ENCODE results near the gene FBXO38. TPM values are rescaled to one million over a fixed set of nuclear protein-coding genes. Genes with fewer than 3 reads are reported as not detected.

The FBXO38 gene
- total and polyA plus RNA-seq, 2 of the 4 experiments (the other 2 are of a cell fraction) = 14.9 to 70.1 TPM

DNA sequence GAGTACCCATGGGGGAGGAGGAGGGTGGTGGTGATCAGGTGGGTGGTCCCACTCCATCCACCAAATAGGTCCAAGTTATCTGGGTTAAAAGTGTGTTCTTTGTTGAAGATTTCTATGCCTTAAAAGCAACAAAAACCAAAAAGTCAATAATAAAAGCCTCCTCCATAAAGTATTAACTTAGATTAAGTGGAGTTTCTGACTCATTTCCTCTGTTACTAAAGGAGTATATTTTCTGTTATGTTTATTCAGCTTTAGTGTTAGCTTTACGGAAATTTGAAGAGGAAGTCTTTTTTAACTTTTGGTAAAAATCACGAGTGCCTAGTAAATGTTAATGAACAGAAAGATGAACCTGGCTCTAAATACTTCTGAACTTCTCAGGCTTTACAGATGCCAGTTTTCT is 17.8 kb downstream of the FBXO38 start:
- CTCF ChIA-PET = interaction anchor here (1.2 to 1.4 kb wide), 2 partner anchors 8 to 11 kb away, joined by 4 to 10 read pairs; no protein-coding TSS in a partner anchor
- in situ Hi-C loops (cut with MboI; ENCODE audit: low sequenced_read_pairs) = loop anchor here (25.0 kb wide), 1 partner anchor 1939 kb away; no protein-coding TSS in a partner anchor
- no peak for TF ChIP-seq BHLHE40 (IDR thresholded peaks at IDR 0.05; ENCODE audit: low read depth, low read length)
- peak; percentile 8; the same call in 1 of the 2 replicates for TF ChIP-seq FOS (IDR thresholded peaks at IDR 0.05; ENCODE audit: low read depth, low read length)

More for the DNA sequence above, 17.8 kb downstream of the FBXO38 start:
- peaks cover 5% of the 10 kb centered on the region; the same call in 1 of the 2 replicates for H3K9me1 ChIP-seq (ENCODE audit: insufficient read depth, low read length)
- H2BK15ac ChIP-seq (ENCODE audit: low read depth, low read length) = peak overlapping the region; percentile 34; the same call in 1 of the 3 replicates
- H3K18ac ChIP-seq (ENCODE audit: low read depth, low read length) = peak overlapping the region; percentile 88
- peak overlapping the region; percentile 71 for H3K27ac ChIP-seq (ENCODE audit: insufficient read depth, low read length)
- H3K9ac ChIP-seq (ENCODE audit: low read depth, low read length) = no peak overlapping the region
- H3K4me1 ChIP-seq (ENCODE audit: control insufficient read depth, insufficient read depth, low read length) = peaks cover 7% of the 10 kb centered on the region
- peaks cover 13 to 31% of the 10 kb centered on the region in 2 experiments; a peak in 3 of 4 replicates for H3K79me1 ChIP-seq (ENCODE audit: low read depth in 1 of 2, low read length in 2 of 2)
- peak overlapping the region in 1 of 2 experiments; percentile 28; a peak in 2 of 4 replicates for H4K8ac ChIP-seq (ENCODE audit: low read depth in 2 of 2, low read length in 2 of 2)
- H3K56ac ChIP-seq (ENCODE audit: extremely low read depth, insufficient read depth, low read length) = peak overlapping the region; percentile 29
- H2AK5ac ChIP-seq (ENCODE audit: low read depth, low read length) = peak overlapping the region; percentile 37; the same call in 1 of the 2 replicates
- peaks cover 5% of the 10 kb centered on the region; the same call in 1 of the 2 replicates for H4K20me1 ChIP-seq (ENCODE audit: insufficient read depth, low read length)
- no TSS peak for BruUV-seq (replicated peaks)
- no peak overlapping the region for H3K23ac ChIP-seq (ENCODE audit: low read depth, low read length)
- no peak overlapping the region for H3K14ac ChIP-seq (replicated peaks; ENCODE audit: low read depth, low read length)
- H3K4me3 ChIP-seq (ENCODE audit: insufficient read depth, low read depth, low read length) = no peak overlapping the region
- H2AK9ac ChIP-seq (replicated peaks; ENCODE audit: low read depth, low read length, poor library complexity) = no peak overlapping the region
- H3K4ac ChIP-seq (ENCODE audit: low read depth, low read length) = peak overlapping the region; percentile 27
- DNase-seq (peak; percentile 48), ATAC-seq (ENCODE audit: low read depth) (peak; percentile 82)
- no peak overlapping the region for H4K5ac ChIP-seq (ENCODE audit: low read depth, low read length)
- POLR2A ChIA-PET (ENCODE audit: unreplicated experiment) = no interaction called here
- peaks cover 20% of the 10 kb centered on the region for H3K36me3 ChIP-seq (ENCODE audit: control insufficient read depth, insufficient read depth, low read length)
- no CpG with 5 or more reads among the region's 2 CpGs for WGBS, 2 experiments (ENCODE audit: extremely low coverage in 2 of 2, insufficient read length in 1 of 2)
- peak overlapping the region; percentile 76 for H2BK5ac ChIP-seq (ENCODE audit: low read depth, low read length, poor library complexity, severe bottlenecking)
- no peaks in the 10 kb centered on the region for H3K27me3 ChIP-seq (ENCODE audit: control insufficient read depth, insufficient read depth, low read length)
- H4K91ac ChIP-seq (ENCODE audit: insufficient read depth, low read depth, low read length) = no peak overlapping the region
- H3K4me2 ChIP-seq (ENCODE audit: low read depth, low read length) = peak overlapping the region; percentile 94
- no peak overlapping the region for H2AFZ ChIP-seq (replicated peaks; ENCODE audit: low read length, poor library complexity)
- peak overlapping the region; percentile 45; the same call in 1 of the 2 replicates for H2BK120ac ChIP-seq (ENCODE audit: low read depth, low read length)
- H2BK20ac ChIP-seq (ENCODE audit: low read depth, low read length) = peak overlapping the region; percentile 1; the same call in 1 of the 2 replicates
- intact Hi-C loops (cut with micrococcal nuclease) (no loop called here), dilution Hi-C loops (cut with HindIII; ENCODE audit: low sequenced_read_pairs, unreplicated experiment) (no loop called here)
- H3K9me3 ChIP-seq (ENCODE audit: control insufficient read depth, insufficient read depth, low read length) = no peaks in the 10 kb centered on the region

Measured in IMR-90 (cell line).